ELF-1 (cell line): ENCODE results near the gene ADAR.

Experiments used
- DNase-seq: peaks from one replicate; pipeline ENCODE4 v3.0.0-alpha.2; 2016; ENCODE audit warnings: low read depth, low spot score

Gene ADAR

GRCh38 chr1:154615411-154615810, 7.4 kb upstream of the ADAR start:
- no peak for DNase-seq

DNA sequence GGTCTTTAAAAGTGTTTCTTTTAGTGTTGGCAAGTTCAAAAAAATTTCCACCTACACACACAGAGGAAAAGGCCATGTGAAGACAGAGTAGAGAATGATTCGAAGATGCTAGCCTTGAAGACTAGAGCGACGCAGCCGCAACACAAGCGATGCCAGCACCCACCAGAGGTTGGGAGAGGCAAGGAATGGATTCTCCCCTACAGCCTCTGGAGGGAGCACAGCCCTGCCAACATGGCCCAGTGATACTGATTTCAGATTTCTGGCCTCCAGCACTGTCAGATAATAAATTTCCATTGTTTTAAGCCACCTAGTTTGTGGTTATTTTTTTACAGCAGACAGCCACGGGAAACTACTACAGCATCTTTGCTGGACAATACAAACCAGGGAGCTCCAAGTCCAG, 6.9 kb upstream of the ADAR start:
- no peak for DNase-seq

DNA sequence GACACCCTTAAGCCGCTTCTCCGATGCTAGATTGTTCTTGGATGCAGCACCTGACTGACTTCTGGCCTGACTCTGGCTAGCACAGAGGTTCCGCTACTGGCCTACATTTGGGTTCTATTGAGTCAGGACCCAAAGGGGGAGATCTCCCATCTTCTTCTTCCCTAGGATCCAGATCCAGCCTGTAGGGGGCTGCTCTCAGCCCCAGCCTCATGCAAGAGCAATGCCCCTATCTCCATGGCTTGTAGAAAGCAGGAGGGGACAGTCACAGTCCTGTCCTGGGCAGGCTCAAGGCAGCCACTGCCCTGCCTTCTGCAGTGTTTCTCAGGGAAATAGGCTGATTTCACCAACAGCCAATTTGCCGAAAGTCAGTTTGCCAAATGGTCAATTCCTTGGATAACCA, 6.3 kb upstream of the ADAR start:
- no peak for DNase-seq

- no peak for DNase-seq
Measured at GRCh38 chr1:154611150-154611862, 3.3 kb upstream of the ADAR start.

GRCh38 chr1:154609398-154610380, 1.7 kb upstream of the ADAR start:
- DNase-seq, result peak; percentile 73

GRCh38 chr1:154608397-154609270, 648 bp upstream of the ADAR start:
- peak; percentile 85 for DNase-seq

DNA sequence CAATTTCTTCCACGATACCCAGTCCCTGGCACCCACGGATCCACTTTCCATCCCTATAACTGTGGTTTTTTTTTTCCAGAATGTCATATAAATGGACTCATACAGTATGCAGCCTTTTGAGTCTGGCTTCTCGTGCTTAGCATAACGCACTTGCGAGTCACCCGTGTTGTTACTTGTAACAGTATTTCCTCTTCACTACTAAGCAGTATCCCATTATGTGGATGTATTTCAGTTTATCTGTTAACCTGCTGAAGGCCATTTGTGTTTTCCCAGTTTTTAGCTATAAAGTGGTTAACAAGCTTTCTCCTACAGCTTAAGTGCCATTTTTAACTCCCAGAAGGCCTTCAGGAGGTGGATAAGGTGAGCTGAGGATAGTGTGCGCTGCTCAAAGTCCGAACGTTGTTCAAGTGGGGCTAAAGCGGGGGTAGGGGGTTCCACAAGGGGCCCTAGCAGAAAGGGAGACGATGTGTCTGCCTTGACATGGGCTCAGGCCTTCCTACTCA, 829 bp downstream of the ADAR start:
- DNase-seq, result peak; percentile 14

GRCh38 chr1:154605534-154605933, 2.5 kb downstream of the ADAR start:
- no peak for DNase-seq

DNA sequence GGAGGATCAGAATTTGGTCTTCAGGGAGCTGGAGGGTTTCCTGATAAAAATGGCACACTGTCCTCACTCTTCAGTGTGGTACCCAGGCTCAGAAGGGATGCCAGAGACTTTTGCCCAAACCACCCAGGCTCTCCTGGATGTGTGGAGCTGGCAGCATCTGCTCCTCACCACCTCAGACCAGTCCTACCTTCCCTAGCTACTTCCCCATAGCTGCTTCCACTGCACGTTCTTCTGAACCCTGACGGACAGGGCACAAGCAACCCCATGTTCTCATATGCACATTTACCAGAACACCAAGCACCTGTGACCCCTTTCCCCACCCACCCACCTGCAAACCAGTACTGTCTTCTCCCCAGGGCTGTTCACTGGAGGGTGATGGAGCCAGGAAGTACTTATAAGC, 4.7 kb downstream of the ADAR start:
- no peak for DNase-seq

DNA sequence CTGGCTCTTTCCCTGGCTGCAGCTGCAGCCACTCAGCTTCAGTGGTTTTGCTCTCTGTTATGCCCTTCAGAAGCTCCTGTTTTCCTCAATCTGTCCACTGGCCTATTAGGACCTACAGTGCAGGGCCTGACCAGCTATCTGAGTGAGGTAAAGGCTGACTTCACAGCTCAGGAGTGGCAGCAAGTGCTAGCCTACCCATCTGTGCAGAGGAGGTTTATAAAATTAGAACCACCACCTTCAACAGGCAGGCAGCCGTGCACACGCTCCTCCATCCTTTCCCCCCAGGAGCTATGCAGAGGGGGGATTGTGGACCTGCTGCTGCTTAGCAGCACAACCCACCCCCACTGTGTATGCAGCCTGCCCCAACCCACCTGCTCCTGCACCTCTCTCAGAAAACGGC, 8.3 kb downstream of the ADAR start:
- no peak for DNase-seq

DNA sequence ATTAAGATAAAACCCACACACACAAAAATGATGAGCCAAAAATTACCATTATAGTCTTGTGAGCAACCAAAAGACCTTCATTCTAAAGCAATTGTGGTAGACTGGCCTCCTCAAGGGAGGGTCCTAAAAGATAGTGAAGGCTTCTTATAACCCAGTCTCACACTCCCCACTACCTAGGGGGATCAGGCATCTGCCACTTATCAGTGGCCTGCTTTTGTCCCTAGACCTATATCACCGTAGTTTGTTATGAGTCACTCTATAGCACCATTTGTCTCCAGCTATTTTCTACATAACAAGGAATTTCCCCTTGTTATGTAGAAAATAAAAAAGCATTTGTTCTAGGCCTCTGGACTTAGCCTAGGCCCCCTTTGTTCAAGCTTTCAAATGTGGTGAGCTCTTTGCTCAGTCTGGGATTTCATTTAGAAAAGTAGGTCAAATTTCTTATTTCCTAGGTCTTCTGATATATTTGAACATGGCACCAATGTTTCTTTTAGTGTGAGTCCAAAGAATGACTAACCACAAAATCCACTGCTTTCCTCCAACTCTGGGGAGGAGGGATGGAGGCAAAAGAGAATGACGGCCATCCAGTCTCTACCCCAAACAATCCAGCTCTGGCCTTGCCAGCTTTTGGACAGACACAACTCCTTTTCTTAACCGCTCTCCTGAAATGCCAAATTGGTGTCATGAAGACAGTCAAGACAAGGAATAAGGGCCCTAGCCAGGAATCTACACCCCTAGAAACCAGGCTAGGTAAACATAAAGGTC, 8.9 kb downstream of the ADAR start:
- DNase-seq, result no peak

GRCh38 chr1:154595621-154596020, 12.4 kb downstream of the ADAR start:
- DNase-seq, result no peak

- no peak for DNase-seq
Measured at GRCh38 chr1:154594811-154595210, 13.2 kb downstream of the ADAR start.

GRCh38 chr1:154593390-154593789, 14.6 kb downstream of the ADAR start:
- DNase-seq, result no peak

DNA sequence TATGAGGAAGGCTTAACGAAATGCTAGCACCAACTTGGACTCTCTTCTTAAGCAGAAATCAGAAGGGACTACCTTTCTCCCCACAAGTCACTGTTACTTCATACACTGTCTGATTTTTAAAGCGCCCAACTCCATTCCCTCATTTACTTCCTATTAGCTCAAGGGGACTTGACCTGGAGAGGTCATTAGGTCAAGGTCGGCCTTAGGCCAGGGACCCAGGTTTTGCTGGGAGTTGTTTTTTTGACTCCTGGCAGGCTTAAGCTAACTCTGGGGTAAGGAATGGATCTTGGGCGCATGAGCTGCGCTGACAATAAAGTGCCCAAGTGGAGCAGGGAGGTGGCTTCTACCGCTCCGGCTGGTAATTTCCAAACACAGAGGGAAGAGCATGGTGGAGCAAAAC, 16.8 kb downstream of the ADAR start:
- DNase-seq, result no peak

DNA sequence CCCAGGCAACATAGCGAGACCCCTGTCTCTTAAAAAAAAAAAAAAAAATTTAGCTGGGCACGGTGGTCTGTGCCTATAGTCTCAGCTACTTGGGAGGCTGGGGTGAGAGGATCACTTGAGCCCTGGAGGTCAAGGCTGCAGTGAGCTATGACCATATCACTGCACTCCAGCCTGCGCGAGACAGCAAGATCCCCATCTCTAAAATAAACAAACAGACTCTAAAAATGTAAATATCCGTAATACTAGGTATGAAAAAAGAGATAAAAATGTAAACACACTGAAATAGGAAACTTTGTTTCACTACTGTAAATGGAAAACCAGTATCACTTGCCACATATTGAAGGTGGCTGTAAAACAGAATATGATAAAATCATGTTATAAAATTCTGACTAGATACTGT, 17.2 kb downstream of the ADAR start:
- DNase-seq, result no peak

DNA sequence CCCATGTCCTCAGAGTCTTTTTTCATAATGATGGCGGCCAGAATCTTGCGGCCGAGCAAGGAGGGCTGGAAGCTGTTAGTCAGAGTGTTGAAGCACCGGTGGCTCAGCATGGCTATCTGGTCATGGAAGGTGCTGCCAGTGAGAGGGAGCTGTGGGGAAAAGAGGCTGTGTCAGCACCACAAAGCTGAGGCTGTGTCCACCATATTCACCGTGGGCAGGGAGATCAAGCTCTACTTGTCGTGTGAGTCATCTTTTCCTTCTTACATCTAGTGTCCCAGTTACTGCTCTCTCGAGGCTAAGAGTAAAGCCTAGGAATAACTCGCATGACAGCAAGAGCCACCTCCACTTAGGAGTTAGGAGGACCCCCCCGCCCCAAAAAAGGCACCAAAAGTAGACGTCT, 18.2 kb downstream of the ADAR start:
- DNase-seq, result no peak

DNA sequence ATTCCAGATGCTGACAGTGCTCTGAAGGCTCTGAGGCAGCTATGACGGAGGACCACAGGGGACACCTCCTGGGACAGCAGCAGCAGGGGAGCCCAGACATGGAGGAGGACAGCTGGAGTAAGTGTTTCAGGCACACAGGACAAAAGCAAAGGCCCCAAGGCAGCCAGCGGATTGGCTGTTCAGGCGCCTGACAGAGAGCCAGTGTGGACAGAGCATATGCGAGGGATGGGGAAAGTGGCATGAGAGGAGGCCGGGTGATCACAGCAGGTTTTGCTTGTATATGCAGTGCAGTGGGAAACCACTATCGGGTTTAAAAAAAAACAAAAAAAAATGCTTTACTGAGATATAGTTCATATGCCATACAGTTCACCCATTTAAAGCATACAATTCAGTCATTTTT, 21.3 kb downstream of the ADAR start:
- no peak for DNase-seq

DNA sequence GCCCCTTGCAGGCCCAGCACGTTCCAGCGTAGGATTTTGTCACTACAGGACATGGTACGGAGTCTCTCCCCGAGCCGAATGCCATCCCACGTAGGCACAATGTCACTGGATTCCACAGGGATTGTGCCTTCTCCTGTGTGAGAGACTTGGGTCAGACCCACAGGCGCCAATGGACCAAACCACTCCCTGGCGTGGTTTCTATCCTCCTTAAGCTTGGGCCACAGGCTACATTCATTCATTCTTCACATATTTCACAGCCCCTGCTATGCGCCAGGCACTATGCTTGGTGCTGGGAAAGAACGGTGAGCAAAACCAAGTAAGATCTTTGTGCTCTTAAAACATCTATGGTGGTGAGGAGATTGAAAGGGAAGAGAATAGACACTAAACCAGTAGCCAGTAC, 21.8 kb downstream of the ADAR start:
- no peak for DNase-seq

GRCh38 chr1:154584267-154584994, 23.6 kb downstream of the ADAR start:
- no peak for DNase-seq
